HCT116 (cell line): ENCODE measurements around the gene NDUFB2. TPM values are rescaled to one million over a fixed set of nuclear protein-coding genes. Genes with fewer than 3 reads are reported as not detected.
A peak's percentile ranks its signal among the peaks of the same experiment; 100 is the strongest.

Experiments
- ATAC-seq: fragments of 200-7000 bp; cut with Tn5 transposase; 2 replicates; pipeline ENCODE4 v1.9.1; 2020; ENCODE audit warnings: mild to moderate bottlenecking, moderate library complexity
- BruUV-seq: library from RNA; stranded (reverse); fragments of 400-500 nt; replicated peaks from 2 replicates; lab custom pipeline; 2021; lab: Mats Ljungman, UMichigan
- CTCF ChIA-PET: fragments of 300-600 bp; sonication (Branson Sonifier 250); formaldehyde crosslinking; loops from one replicate; lab custom pipeline; 2021; ENCODE audit warnings: antibody characterized with exemption; lab: Charles Lee
- POLR2A ChIA-PET: fragments of 300-600, 350-600 bp; sonication (Branson Sonifier 250); formaldehyde crosslinking; loops from one replicate; lab custom pipeline; 2021; ENCODE audit warnings: antibody characterized with exemption; lab: Charles Lee
- RAD21 ChIA-PET, 2 experiments: fragments of 300-600 bp; sonication (Branson Sonifier 250); formaldehyde crosslinking; loops; one replicate each; lab custom pipeline; 2023; ENCODE audit warnings: low total read pairs in 2 of 2; ENCODE audit not compliant: uncharacterized antibody in 2 of 2, unreplicated experiment in 2 of 2, low non-redundant PET in 1 of 2; lab: Charles Lee
- DNase-seq: peaks from one replicate; pipeline ENCODE4 v3.0.0-alpha.2; 2010; ENCODE audit warnings: low read depth, low spot score
- H2AFZ ChIP-seq: fragments of 200-600 bp; shearing (Covaris generic), sonication (generic); 2 replicates; pipeline ENCODE4 v1.6.1; 2017; ENCODE audit warnings: low read depth, mixed run types, mixed read lengths, antibody characterized with exemption, low read length; ENCODE audit not compliant: poor library complexity, severe bottlenecking
- H3K27ac ChIP-seq: 2 replicates; pipeline ENCODE4 v1.5.1; 2012; ENCODE audit warnings: low read depth, low read length
- H3K27me3 ChIP-seq: fragments of 200-600 bp; sonication (generic); 2 replicates; pipeline ENCODE4 v1.6.1; 2016; ENCODE audit warnings: mixed run types, low read length, mixed read lengths; ENCODE audit not compliant: insufficient read depth
- H3K36me3 ChIP-seq, 2 experiments: fragments of 200-500 bp in 1 of 2; fragments of 200-600 bp in 1 of 2; sonication (Bioruptor generic) in 1 of 2; sonication (generic) in 1 of 2; 2 replicates each; pipeline versions ENCODE4 v1.5.1 to v1.6.1; 2014 to 2016; ENCODE audit warnings: low read length in 2 of 2, inconsistent platforms in 1 of 2, mixed read lengths in 1 of 2, mixed run types in 1 of 2; ENCODE audit not compliant: insufficient read depth in 2 of 2, control insufficient read depth in 1 of 2
- H3K4me1 ChIP-seq, 2 experiments: fragments of 200-600 bp in 1 of 2; sonication (generic) in 1 of 2; 2 replicates each; pipeline versions ENCODE4 v1.5.1 to v1.6.1; 2012 to 2017; ENCODE audit warnings: low read length in 2 of 2, inconsistent platforms in 1 of 2, mild to moderate bottlenecking in 1 of 2, mixed read lengths in 1 of 2, mixed run types in 1 of 2, moderate library complexity in 1 of 2; ENCODE audit not compliant: insufficient read depth in 2 of 2, control insufficient read depth in 1 of 2
- H3K4me2 ChIP-seq: fragments of 200-600 bp; sonication (generic); 2 replicates; pipeline ENCODE4 v1.6.1; 2017; ENCODE audit warnings: mixed run types, low read length, mixed read lengths
- H3K4me3 ChIP-seq, 2 experiments: fragments of 200-600 bp in 1 of 2; sonication (generic) in 1 of 2; replicated peaks in 1 of 2; 2 replicates each; pipeline ENCODE4 v1.5.1; 2011 to 2016; ENCODE audit warnings: low read length in 2 of 2, control low read depth in 1 of 2, low read depth in 1 of 2, mild to moderate bottlenecking in 1 of 2, mixed read lengths in 1 of 2, mixed run types in 1 of 2
- H3K79me2 ChIP-seq: fragments of 200-600 bp; sonication (generic); 2 replicates; pipeline ENCODE4 v1.6.1; 2017; ENCODE audit warnings: mild to moderate bottlenecking, mixed run types, low read length, moderate library complexity, mixed read lengths; ENCODE audit not compliant: insufficient read depth
- H3K9ac ChIP-seq: fragments of 200-600 bp; sonication (generic); 2 replicates; pipeline ENCODE4 v1.6.1; 2016; ENCODE audit warnings: low read length, mixed read lengths
- H3K9me2 ChIP-seq: fragments of 200-600 bp; sonication (generic), shearing (Covaris generic); 2 replicates; pipeline ENCODE4 v1.6.1; 2017; ENCODE audit warnings: mixed run types, mild to moderate bottlenecking, moderate library complexity; ENCODE audit not compliant: insufficient read depth
- H3K9me3 ChIP-seq, 2 experiments: fragments of 200-500 bp in 1 of 2; fragments of 200-600 bp in 1 of 2; sonication (Bioruptor generic) in 1 of 2; sonication (generic) in 1 of 2; 2 replicates each; pipeline ENCODE4 v1.6.1; 2014 to 2017; ENCODE audit warnings: low read length in 2 of 2, mixed read lengths in 2 of 2, inconsistent platforms in 1 of 2, low read depth in 1 of 2, mild to moderate bottlenecking in 1 of 2, mixed run types in 1 of 2, moderate library complexity in 1 of 2; ENCODE audit not compliant: control insufficient read depth in 1 of 2, insufficient read depth in 1 of 2
- H4K20me1 ChIP-seq: fragments of 200-600 bp; sonication (generic), shearing (Covaris generic); 2 replicates; pipeline ENCODE4 v1.6.1; 2017; ENCODE audit warnings: mixed run types, mild to moderate bottlenecking, moderate library complexity; ENCODE audit not compliant: insufficient read depth
- CTCF ChIP-seq, 3 experiments: fragments of 200-600 bp in 1 of 3; sonication (generic) in 1 of 3; IDR thresholded peaks in 2 of 3; conservative IDR thresholded peaks in 1 of 3; 2 replicates each; pipeline ENCODE4 v1.5.1; 2012 to 2017; ENCODE audit warnings: low read depth in 2 of 3, low read length in 2 of 3, antibody characterized with exemption in 1 of 3, borderline replicate concordance in 1 of 3, control low read depth in 1 of 3, mild to moderate bottlenecking in 1 of 3, mixed read lengths in 1 of 3, mixed run types in 1 of 3, moderate library complexity in 1 of 3; ENCODE audit not compliant: insufficient read depth in 1 of 3
- EGR1 ChIP-seq: IDR thresholded peaks from 2 replicates; pipeline ENCODE4 v1.6.1; 2012; ENCODE audit warnings: low read depth
- EZH2 ChIP-seq: fragments of 200-600 bp; sonication (generic); IDR thresholded peaks from 2 replicates; pipeline ENCODE4 v1.6.1; 2017; ENCODE audit warnings: antibody characterized with exemption, mixed run types
- RAD21 ChIP-seq: IDR thresholded peaks from 2 replicates; pipeline ENCODE4 v1.6.1; 2012; ENCODE audit warnings: low read depth, mild to moderate bottlenecking
- SIN3A ChIP-seq: IDR thresholded peaks from 2 replicates; pipeline ENCODE4 v1.6.1; 2012; ENCODE audit warnings: low read depth
- SRF ChIP-seq: IDR thresholded peaks from 2 replicates; pipeline ENCODE4 v1.6.1; 2012; ENCODE audit warnings: low read depth
- YY1 ChIP-seq: IDR thresholded peaks from 2 replicates; pipeline ENCODE4 v1.6.1; 2011; ENCODE audit warnings: low read length, low read depth, moderate library complexity, mild to moderate bottlenecking; ENCODE audit not compliant: insufficient replicate concordance; ENCODE audit errors: extremely low read depth
- ZFX ChIP-seq: fragments of 450-650 bp; IDR thresholded peaks from 2 replicates; pipeline ENCODE4 v1.6.1; 2017
- ZNF274 ChIP-seq: fragments of 200-500 bp; sonication (Bioruptor generic); IDR thresholded peaks from 2 replicates; pipeline ENCODE4 v1.6.1; 2014; ENCODE audit warnings: mild to moderate bottlenecking, low read depth, low read length, inconsistent platforms
- intact Hi-C: fragments of 100-400 bp; cut with micrococcal nuclease; formaldehyde crosslinking; loops from 2 replicates; pipeline ENCODE4 v1.10.0; 2022
- total RNA-seq: library from RNA; stranded (reverse); gene quantifications from one replicate; pipeline ENCODE4 v1.2.1, GENCODE V29; 2021; ENCODE audit not compliant: unreplicated experiment

Gene NDUFB2
- total RNA-seq, 1 experiment from 2014 or later = 143 TPM

DNA sequence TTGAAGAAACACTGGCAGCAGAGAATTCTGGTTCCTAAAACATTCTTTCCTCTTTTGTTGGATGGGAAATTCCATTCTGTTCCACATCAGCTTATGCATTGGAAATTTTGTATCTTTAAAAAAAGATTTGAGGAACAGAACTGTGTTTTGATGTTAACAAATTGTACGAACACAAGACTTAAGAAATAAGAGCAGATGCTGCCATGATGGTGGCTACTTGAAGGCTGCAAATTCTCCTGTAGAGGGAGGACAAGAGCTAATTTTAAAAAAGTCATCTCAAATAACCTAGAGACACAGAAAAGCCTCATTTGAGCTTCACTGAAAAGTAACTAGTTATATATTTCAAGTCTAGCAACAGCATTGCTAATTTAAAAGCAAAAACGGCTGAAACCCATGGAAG lies 29.8 kb downstream of the NDUFB2 start:
- no TSS peak for BruUV-seq
- Histone ChIP-seq H3K4me2 (no peak overlapping the region), H3K27me3 (no peaks in the 10 kb centered on the region), H3K9ac (no peak overlapping the region), H3K9me2 (no peaks in the 10 kb centered on the region), H3K79me2 (no peaks in the 10 kb centered on the region), H3K9me3 (no peaks in the 10 kb centered on the region), H3K36me3 (no peaks in the 10 kb centered on the region), H3K4me1 (no peaks in the 10 kb centered on the region), H4K20me1 (no peaks in the 10 kb centered on the region), H3K4me3 (no peak overlapping the region), H3K27ac (no peak overlapping the region), H2AFZ (no peak overlapping the region)
- DNase-seq (peak; percentile 7), ATAC-seq (peak; percentile 58; the same call in 1 of the 2 replicates)
- RAD21 ChIA-PET = interaction anchor here in 1 of 2 experiments (0.7 to 1.0 kb wide), 2 partner anchors 257 to 494 kb away, joined by 3 to 5 read pairs; no protein-coding TSS in a partner anchor
- peak; percentile 15 to 56 (median 46); a peak in 5 of 6 replicates for TF ChIP-seq CTCF (IDR thresholded peaks at IDR 0.05 in 2 of 3, conservative IDR thresholded peaks at IDR 0.05 in 1 of 3; ENCODE audit: borderline replicate concordance in 1 of 3, insufficient read depth in 1 of 3, low read depth in 2 of 3, low read length in 2 of 3)
- TF ChIP-seq ZNF274 = no peak
- no peak for TF ChIP-seq EZH2
- no peak for TF ChIP-seq EGR1
- no peak for TF ChIP-seq ZFX
- peak; percentile 37; the same call in 1 of the 2 replicates for TF ChIP-seq RAD21
- intact Hi-C loops = loop anchor here (1.0 kb wide), 1 partner anchor 286 kb away; no protein-coding TSS in a partner anchor
- CTCF ChIA-PET = interaction anchor here (0.6 to 1.2 kb wide), 4 partner anchors 9 to 494 kb away, joined by 3 read pairs; partner anchors contain the start of gene MRPS33
- POLR2A ChIA-PET = no interaction called here

DNA sequence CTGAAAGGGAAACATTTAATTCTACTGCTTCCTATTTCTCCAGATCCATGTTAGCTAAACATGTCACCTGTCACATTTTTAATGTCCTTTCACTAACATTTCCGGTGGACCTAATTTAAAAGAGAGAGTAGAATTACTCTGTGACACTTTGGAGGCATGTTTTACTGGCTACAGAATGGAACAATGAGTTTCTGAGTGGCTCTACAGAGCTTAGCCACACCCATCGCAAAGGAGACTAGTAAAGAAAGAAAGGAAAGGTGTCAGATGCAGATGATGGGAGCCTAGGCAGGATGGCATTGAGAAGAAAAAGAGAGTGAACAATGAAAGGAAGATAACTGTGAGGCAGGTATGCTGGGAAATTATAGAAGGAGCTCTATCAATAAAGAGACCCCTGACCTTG lies 35.9 kb downstream of the NDUFB2 start:
- H3K79me2 ChIP-seq = no peaks in the 10 kb centered on the region
- no peak overlapping the region for H3K4me3 ChIP-seq
- H3K9me2 ChIP-seq = no peaks in the 10 kb centered on the region
- H3K4me1 ChIP-seq = no peaks in the 10 kb centered on the region
- no peaks in the 10 kb centered on the region for H4K20me1 ChIP-seq
- no peaks in the 10 kb centered on the region for H3K9me3 ChIP-seq
- H3K4me2 ChIP-seq = no peak overlapping the region
- DNase-seq (no peak), ATAC-seq (no peak)
- H3K27ac ChIP-seq = no peak overlapping the region
- intact Hi-C loops = no loop called here
- ChIA-PET CTCF (no interaction called here), POLR2A (interaction anchor here (0.6 kb wide), 1 partner anchor 12 kb away, joined by 4 read pairs; no protein-coding TSS in a partner anchor), RAD21 (no interaction called here)
- no peak overlapping the region for H3K9ac ChIP-seq
- TF ChIP-seq RAD21 = no peak
- no peak for TF ChIP-seq SRF
- TF ChIP-seq ZNF274 = no peak
- no peak for TF ChIP-seq ZFX
- TF ChIP-seq YY1 = no peak
- no peak for TF ChIP-seq SIN3A
- H3K27me3 ChIP-seq = no peaks in the 10 kb centered on the region
- H3K36me3 ChIP-seq = no peaks in the 10 kb centered on the region
- H2AFZ ChIP-seq = no peak overlapping the region
- no TSS peak for BruUV-seq
